HG03342 (cell line): ENCODE data around the gene CD80.

Source experiments
- ATAC-seq: cut with Tn5 transposase; IDR thresholded peaks from one replicate; pipeline ENCODE4 v1.9.1; 2021; ENCODE audit warnings: mild to moderate bottlenecking, moderate library complexity; ENCODE audit not compliant: unreplicated experiment

Gene CD80

GRCh38 chr3:119550192-119550910 lies 9.1 kb downstream of the CD80 start:
- ATAC-seq, result no peak

DNA sequence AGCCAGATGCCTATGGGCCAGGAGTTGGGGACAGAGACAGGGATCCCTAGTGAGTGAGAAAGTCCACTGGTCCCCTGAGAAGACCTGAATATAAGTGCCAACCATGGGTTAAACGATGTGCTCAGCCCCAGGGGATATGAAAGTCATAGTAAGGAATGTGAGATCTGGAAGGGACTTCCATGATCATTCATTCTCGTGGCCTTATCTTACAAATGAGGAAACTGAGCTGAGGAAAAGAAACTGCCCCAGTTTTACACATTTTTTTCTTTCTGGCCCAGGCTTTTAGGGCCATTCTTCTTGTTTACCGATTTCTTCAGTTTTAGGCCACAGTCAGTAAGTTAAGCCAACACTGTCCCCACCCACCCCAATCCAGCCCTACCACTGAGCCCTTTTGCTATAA lies 11.1 kb downstream of the CD80 start:
- ATAC-seq, result no peak

DNA sequence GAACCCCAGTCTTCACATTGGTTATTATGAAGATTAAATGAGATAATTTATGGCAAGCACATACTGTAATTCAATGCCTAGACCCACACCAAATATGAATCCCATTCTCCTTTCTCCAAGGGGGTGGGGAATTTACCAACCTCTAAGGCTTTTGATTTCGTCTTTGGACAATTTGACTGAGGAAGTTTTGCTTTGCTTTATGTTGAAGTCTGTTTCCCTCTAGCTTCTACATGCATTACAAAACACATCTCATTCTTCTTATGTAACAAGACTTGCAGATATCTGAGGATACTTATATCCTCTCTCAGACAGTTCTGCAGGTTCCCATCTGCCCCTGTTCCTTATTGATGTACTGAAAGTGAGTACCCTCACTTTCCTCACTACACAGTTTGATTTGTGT lies 12.2 kb downstream of the CD80 start:
- ATAC-seq, result no peak

DNA sequence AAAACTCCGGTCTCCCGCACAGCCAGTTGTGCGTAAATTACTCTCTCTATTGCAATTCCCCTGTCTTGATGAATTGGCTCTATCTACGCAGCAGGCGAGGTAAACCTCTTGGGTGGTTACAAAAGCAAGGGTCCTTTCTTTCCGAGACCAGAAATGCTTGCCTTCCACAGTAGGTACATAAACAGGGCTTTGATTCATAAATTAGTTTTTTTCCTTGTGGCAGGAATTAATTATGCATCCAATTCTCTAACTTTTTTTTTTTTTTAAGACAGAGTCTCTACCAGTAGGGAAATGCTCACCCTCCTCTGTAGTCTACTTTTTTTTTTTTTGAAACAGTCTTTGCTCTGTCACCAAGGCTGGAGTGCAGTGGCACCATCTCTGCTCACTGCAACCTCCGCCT lies 16.3 kb downstream of the CD80 start:
- ATAC-seq, result no peak

- no peak for ATAC-seq
Observed at GRCh38 chr3:119542168-119542767, 17.1 kb downstream of the CD80 start.

DNA sequence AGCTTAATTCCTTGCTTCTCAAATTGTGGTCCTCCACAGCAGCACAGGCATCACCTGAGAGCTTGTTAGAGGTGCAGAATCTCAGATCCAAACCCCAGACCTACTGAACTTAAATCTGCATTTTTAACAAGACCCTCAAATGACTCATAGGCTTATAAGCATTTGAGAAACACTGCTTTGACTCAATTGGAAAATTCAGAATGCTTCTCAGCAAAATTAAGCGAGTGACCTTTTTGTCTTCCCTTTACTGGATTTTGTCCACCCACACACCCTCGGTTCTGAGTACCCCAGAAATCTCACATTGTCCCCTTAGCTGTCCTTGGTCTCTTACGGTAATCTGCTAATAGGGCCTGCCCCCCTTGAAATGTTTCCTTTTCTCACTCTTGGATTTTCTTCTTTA lies 17.9 kb downstream of the CD80 start:
- ATAC-seq, result no peak

- no peak for ATAC-seq
Observed at GRCh38 chr3:119538772-119539171, 20.6 kb downstream of the CD80 start.

- ATAC-seq, result no peak
Observed at GRCh38 chr3:119536757-119537156, 22.7 kb downstream of the CD80 start.

DNA sequence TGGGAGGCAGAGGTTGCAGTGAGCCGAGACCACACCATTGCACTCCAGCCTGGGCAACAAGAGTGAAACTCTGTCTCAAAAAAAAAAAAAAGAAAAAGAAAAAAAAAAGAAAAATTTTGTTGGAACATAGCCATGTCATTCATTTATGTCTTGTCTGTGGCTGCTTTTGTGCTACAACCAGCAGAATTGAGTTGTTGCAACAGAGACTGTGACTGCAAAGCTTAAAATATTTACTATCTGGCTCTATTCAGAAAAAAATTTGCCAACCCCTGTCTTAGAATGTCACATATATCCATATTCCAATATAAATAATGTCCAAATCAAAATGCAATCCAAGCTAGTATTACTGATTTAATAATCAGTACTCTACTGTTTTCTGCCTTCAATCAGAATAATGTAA lies 25.1 kb downstream of the CD80 start:
- no peak for ATAC-seq

GRCh38 chr3:119531151-119531550 lies 28.3 kb downstream of the CD80 start:
- no peak for ATAC-seq

- ATAC-seq, result no peak
Observed at GRCh38 chr3:119530456-119530855, 29.0 kb downstream of the CD80 start.

DNA sequence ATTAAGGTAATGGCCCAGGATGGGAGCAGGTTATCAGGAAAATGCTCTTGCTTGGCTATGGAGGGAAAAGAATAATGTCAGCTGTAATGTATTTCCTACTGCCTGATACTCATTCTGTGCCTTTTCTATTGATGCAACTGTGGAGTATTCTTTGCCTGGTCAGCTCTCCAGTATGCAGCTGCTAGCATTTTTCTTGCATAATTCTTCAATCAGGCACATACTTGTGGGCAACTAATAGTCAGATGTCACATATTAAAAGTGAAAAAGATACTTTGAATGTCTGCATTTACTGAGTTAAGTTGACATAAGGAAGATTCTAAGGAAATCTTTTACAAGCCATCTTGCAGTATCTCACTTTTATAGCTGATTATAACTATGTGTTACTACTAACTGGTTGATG lies 29.5 kb downstream of the CD80 start:
- no peak for ATAC-seq

GRCh38 chr3:119527714-119528113 lies 31.7 kb downstream of the CD80 start:
- ATAC-seq, result no peak

GRCh38 chr3:119524931-119525662 lies 34.3 kb downstream of the CD80 start:
- no peak for ATAC-seq

DNA sequence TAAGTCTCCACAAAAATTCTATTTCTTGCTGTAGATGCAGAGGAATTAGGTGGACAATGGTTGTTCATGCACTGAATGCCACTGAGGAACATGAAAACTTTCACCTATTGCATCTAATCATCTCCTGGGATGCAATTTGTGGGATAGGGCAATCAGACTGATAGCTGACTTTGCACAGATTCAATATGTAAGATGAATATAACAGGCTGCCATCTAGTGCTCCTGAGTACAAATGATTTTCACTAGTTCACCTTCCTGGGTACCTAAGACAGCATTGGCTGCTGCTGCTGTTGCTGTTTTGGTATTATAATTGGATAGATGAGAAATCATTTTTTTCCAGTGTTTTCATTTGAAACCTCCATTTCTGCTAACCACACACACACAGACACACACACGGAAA lies 41.4 kb downstream of the CD80 start:
- no peak for ATAC-seq

DNA sequence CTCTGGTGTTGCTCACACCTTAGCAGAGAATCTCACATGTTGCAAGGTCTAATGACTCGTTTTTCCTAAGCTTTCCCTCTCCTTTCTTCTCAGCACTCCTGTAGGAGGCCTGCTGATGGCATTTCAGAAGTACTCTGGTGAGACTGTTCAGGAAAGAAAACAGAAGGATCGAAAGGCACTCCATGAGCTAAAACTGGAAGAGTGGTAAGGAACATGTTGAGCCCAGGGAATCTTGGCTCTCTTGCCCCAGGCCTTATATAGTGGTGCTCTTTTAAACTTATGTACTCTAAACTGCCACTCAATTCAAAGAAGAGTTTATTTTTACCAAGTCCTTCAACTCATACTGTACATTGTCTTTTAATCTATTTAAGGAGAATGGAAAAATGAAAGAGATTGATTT lies 42.3 kb downstream of the CD80 start:
- ATAC-seq, result no peak

GRCh38 chr3:119514637-119515036 lies 44.8 kb downstream of the CD80 start:
- no peak for ATAC-seq

GRCh38 chr3:119510690-119511089 lies 48.7 kb downstream of the CD80 start:
- no peak for ATAC-seq

DNA sequence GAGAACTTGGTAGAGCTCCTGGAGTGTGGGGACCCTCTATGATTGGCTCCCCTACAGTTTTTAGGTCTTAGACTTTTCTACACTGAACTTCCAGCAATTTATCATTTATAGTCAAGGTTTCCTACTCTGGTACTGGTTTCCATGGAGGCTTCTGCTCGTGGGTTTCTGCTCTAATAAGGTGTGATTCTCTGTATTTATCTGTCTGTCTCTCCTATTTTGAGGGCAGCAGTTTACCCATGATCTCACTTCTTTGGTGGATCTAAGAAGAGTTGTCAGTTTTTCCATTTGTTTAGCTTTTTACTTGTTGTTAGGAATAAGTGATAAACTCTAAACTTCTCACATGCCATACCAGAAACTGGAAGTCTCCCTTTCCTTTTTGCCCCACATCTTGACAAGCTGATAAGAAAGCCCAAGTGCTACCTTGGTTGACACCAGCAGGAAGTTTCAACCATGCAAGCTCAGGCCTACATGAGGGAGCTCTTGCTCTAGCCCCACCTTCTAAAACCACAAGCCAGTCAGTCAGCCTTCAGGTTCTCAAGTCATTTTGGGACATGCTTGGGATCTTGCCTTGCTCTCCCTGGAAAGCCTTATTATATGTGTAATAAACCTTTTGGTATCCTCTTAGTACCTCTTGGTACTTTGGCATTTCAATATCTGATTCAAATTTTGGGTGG lies 51.1 kb downstream of the CD80 start:
- ATAC-seq, result peak; percentile 61

GRCh38 chr3:119507404-119507803 lies 52.0 kb downstream of the CD80 start:
- no peak for ATAC-seq

DNA sequence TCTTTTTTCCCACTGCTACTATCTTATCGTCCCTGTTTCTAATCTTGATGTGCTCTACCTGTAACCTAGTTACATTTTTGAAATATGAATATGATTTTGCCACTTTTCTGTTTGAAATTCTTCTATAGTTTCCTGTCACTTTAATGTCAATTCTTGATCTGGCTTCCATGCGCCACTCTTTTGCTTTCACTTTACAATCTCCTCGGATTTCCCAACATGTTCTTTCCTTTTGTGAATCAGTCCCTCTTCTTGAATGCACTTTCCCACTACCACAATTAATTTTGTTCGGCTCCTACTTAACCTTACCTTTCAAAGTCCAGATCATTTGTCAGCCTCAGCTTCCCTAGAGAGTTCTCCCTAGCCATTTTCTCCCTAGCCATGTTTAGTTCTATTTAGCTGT lies 52.8 kb downstream of the CD80 start:
- ATAC-seq, result no peak

- ATAC-seq, result no peak
Observed at GRCh38 chr3:119500901-119501300, 58.5 kb downstream of the CD80 start.
